ENCODE measurements around the gene APBA2. TPM values are rescaled to one million over a fixed set of nuclear protein-coding genes. Genes with fewer than 3 reads are reported as not detected.

The APBA2 gene
- total RNA-seq, 1 donor from 2014 or later, result 3.8 TPM

DNA sequence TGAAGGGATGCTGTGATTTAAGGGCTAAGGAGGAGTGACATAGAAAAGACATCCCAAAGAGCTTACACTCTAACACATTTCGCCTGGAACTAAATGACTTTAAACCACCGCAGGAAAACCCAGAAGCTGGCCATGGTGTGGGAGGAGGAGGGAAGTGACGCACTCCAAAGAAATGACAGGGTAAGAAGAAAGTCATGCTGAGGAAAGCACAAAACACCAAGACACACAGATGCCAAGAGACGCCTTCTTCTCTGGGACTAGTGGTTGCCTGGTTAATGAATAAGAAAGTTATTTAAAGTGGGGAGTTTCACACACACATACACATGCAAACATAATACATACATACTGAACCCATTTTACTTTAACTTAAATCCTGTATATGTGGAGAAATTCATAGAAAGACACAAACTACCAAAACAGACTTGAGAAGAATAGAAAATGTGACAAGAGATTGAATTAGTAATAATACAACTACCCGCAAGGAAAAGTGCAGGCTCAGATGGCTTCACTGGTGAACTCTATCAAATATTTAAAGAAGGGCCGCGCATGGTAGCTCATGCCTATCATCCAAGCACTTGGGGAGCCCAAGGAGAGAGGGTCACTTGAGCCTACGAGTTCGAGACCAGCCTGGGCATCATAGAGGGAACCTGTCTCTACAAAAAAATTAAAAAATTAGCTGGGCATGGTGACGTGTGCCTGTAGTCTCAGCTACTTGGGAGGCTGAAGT is 258.3 kb downstream of the APBA2 start:
- H3K4me3 ChIP-seq, result no peak overlapping the region
- H3K27me3 ChIP-seq (ENCODE audit: low read depth), result peaks cover 19% of the 10 kb centered on the region
- peaks cover 6% of the 10 kb centered on the region for H3K4me1 ChIP-seq
- H3K27ac ChIP-seq, result no peak overlapping the region
- intact Hi-C loops (cut with DNase I), result no loop called here
- DNase-seq (no peak), ATAC-seq (no peak)
- TF ChIP-seq, protein P1, sequence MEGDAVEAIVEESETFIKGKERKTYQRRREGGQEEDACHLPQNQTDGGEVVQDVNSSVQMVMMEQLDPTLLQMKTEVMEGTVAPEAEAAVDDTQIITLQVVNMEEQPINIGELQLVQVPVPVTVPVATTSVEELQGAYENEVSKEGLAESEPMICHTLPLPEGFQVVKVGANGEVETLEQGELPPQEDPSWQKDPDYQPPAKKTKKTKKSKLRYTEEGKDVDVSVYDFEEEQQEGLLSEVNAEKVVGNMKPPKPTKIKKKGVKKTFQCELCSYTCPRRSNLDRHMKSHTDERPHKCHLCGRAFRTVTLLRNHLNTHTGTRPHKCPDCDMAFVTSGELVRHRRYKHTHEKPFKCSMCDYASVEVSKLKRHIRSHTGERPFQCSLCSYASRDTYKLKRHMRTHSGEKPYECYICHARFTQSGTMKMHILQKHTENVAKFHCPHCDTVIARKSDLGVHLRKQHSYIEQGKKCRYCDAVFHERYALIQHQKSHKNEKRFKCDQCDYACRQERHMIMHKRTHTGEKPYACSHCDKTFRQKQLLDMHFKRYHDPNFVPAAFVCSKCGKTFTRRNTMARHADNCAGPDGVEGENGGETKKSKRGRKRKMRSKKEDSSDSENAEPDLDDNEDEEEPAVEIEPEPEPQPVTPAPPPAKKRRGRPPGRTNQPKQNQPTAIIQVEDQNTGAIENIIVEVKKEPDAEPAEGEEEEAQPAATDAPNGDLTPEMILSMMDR (IDR thresholded peaks at IDR 0.05), result no peak
- H3K9me3 ChIP-seq, result no peaks in the 10 kb centered on the region
- H3K36me3 ChIP-seq, result no peaks in the 10 kb centered on the region

DNA sequence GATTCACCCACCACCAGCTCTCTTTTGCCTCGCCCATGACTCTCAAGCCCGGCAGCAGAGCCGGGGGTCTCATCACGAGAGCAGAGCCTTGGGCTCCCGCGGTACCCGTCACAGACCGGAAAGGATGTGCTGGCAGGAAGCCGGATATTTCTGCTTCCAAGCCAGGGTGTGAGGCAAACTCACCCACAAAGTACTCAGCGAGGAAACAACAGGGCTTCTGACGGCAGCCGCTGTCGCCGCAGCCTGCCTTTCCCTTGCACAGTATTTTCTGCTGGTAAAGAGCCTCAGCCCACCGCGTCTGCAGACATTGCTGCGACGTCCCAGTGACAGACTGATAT is 263.9 kb downstream of the APBA2 start:
- TF ChIP-seq, protein P1 (IDR thresholded peaks at IDR 0.05), result no peak
- Histone ChIP-seq H3K27ac (no peak overlapping the region), H3K4me3 (no peak overlapping the region), H3K9me3 (no peaks in the 10 kb centered on the region), H3K36me3 (no peaks in the 10 kb centered on the region), H3K4me1 (no peaks in the 10 kb centered on the region), H3K27me3 (ENCODE audit: low read depth) (no peaks in the 10 kb centered on the region)
- intact Hi-C loops (cut with DNase I), result no loop called here
- DNase-seq (no peak), ATAC-seq (no peak)

DNA sequence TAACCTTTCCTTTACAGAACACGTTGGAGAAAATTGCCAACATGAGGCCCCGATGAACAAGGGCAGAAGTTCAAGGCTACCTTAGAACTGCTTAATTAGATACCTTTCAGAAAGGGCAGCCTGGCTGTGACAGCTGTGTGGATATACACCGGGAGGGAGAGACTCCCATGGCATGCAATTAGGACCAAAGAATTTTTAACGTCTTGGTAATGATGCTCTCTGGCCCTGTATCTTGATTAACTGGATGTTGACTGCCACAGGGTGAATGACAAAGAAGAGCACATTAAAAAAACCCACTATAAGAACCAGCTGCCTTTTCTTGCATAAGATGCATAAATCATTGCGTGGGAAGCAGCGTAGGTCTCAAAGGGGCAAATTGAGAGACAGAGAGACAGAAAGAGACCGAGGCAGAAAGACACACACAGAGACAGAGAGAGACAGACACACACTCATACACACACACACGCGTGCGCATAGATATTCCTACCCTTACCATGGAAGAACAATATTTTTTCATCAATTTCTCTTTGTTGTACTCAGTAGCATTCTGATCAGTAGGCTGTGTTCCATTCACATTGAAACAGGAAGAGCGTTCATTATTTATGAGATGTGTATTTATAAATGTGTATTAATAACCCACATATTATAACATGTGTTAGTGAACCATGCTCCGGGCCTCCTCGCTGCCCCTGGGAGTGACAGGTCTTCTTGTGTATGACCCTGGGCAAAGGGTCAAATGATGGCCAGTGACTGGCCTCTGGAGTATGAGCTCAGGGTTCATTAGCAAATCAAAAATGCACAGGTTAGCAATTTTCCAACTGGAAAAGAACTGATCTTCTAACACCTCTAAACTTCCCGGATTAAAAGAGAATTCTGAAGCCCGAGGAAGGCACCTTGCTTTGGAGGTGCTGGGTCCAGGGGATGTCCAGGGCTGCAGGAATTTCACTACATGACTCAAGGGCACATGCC is 265.0 kb downstream of the APBA2 start:
- TF ChIP-seq, protein P1 (IDR thresholded peaks at IDR 0.05), result no peak
- intact Hi-C loops (cut with DNase I), result no loop called here
- H3K4me1 ChIP-seq, result no peaks in the 10 kb centered on the region
- ATAC-seq (no peak), DNase-seq (no peak)
- H3K27me3 ChIP-seq (ENCODE audit: low read depth), result no peaks in the 10 kb centered on the region
- no peaks in the 10 kb centered on the region for H3K9me3 ChIP-seq
- no peak overlapping the region for H3K27ac ChIP-seq
- no peaks in the 10 kb centered on the region for H3K36me3 ChIP-seq
- no peak overlapping the region for H3K4me3 ChIP-seq

DNA sequence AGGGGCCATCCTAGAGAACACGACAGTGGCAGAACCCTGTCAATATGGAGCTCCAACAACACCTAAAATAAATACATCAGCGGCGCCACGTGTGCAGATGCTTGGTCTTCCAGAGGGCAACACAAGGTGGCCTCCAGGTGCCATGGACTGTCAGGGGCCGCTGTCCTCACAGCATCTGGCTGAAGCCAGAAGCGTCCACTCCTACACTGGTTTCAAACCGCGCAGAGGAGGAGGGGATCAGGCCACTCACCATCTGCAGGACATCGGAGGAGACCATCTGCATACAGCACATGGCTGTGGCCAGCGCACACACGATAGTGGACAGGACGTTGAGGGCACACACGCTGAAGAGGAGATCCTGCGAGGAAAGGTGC is 265.7 kb downstream of the APBA2 start:
- Histone ChIP-seq H3K27ac (no peak overlapping the region), H3K4me3 (no peak overlapping the region), H3K9me3 (no peaks in the 10 kb centered on the region), H3K4me1 (no peaks in the 10 kb centered on the region), H3K36me3 (no peaks in the 10 kb centered on the region), H3K27me3 (ENCODE audit: low read depth) (no peaks in the 10 kb centered on the region)
- DNase-seq (no peak), ATAC-seq (no peak)
- intact Hi-C loops (cut with DNase I), result no loop called here
- TF ChIP-seq, protein P1 (IDR thresholded peaks at IDR 0.05), result no peak

DNA sequence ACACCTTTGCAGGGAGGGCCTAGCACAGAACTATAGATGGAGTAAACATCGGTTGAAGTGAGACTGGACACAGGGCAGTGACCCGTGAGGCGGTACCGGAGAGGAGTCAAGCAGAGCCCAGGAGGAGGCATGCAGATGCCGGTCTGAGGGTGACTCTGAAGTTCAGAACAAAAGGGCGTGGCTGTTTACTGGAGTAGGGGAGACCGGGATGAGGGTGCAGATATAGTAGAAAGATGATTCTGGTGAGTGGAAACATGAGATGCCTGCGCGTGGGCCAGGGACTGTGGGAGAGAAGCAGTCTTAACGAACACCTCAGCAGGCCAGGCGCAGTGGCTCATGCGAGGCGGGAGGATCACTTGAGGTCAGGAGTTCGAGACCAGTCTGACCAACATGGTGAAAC is 270.7 kb downstream of the APBA2 start:
- Histone ChIP-seq H3K36me3 (no peaks in the 10 kb centered on the region), H3K4me3 (no peak overlapping the region), H3K27ac (no peak overlapping the region), H3K4me1 (no peaks in the 10 kb centered on the region), H3K27me3 (ENCODE audit: low read depth) (no peaks in the 10 kb centered on the region), H3K9me3 (peaks cover 4% of the 10 kb centered on the region)
- ATAC-seq (peak in 1 of 2 donors; percentile 13), DNase-seq (no peak)
- intact Hi-C loops (cut with DNase I), result no loop called here
- TF ChIP-seq, protein P1 (IDR thresholded peaks at IDR 0.05), result no peak

Data from lower lobe of right lung (tissue), 2 donors.